ENCODE results near the gene AKAP12.
"Not testable (repeated sequence)": the region's sequence is repeated elsewhere in the genome, so short reads cannot be mapped to it uniquely, and the experiment has no call there.

The AKAP12 gene

DNA sequence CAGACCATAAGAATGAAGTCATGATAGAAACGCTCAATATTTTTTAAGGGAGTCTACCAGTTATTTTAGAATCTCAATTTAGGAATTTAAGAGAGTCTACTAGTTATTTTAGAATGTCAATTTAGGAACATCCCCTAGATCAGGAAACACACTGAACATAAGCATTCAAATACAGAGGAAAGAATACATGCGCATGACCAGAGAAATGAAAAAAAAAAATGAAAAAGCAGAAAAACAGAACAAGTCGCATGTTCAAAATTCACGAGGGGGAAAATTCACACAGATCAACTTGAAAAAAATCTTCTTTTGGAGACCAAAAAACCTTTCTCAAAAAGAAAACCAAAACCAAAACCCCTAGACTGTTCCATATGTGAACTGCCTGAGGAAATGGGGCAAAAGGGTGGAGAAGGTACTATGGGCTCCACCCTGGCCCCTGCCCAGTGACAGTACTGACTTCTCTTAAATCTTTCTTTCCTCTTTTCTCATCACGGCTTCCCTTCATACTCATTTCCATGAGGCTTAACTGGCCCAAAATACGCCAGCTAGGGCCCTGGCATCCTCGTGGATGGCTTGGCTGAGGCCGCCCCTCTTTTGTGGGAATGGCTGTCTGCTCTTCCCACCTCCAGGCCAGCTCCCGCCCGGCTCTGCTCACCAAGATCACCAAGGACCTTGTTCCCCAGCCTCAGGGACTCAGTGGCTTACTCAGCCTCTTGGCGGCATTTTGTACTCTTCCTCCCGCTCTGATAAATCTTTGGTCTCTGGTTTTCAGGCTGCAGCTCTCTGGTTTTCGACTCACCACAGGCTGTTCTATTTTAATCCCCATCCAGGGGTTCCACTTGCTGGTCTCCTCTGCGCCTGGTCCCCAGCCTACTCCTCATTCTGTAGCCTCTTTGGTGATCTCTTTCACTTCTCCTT, 140.4 kb downstream of the AKAP12 start:
- DNase-seq (ENCODE audit: low read depth): no peak

DNA sequence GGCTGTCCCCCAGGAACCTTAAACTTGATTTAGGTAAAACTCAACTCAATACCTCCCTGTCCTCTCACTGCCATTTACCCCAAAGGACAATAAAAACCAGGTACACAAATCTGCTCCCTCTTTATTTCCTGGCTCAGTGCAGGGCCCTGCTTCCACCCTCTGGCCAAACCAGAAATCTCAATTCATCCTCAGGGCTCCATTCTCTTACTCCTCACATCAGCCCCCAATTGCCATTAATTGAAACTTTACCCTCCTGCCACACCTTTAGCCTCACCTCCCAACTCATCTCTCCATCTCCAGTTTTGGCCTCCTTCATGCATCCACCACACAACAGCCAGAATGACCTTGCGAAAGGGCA, 141.1 kb downstream of the AKAP12 start:
- DNase-seq (ENCODE audit: low read depth): no peak

DNA sequence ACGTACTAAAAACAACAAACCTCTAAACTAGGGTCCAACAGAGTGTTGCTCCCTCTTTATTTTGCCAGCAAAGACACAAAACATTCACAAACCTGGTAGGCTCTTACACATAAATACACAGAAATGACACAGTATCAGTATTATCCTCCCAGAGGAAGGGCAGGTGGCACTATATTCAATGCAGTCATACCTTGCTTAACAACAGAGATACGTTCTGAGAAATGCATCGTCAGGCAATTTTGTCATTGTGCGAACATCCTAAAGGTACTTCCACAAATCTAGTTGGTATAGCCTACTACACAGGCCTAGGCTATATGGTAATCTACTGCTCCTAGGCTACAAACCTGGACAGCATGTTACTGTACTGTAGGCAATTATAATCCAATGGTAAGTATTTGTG, 142.0 kb downstream of the AKAP12 start:
- no peak for DNase-seq (ENCODE audit: low read depth)

DNA sequence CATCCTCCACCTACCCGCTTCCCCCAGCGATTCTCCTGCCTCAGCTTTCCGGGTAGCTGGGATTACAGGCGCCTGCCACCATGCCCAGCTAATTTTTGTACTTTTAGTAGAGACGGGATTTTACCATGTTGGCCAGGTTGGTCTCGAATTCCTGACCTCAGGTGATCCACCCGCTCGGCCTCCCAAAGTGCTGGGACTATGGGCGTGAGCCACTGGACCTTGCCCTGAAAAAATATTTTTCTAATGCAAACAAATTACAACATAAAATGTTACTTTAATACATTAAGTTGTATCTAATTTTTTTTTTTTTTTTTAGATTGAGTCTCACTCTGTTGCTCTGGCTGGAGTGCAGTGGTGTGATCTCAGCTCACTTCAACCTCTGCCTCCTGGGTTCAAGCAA, 142.9 kb downstream of the AKAP12 start:
- not testable (repeated sequence) for DNase-seq (ENCODE audit: low read depth)

DNA sequence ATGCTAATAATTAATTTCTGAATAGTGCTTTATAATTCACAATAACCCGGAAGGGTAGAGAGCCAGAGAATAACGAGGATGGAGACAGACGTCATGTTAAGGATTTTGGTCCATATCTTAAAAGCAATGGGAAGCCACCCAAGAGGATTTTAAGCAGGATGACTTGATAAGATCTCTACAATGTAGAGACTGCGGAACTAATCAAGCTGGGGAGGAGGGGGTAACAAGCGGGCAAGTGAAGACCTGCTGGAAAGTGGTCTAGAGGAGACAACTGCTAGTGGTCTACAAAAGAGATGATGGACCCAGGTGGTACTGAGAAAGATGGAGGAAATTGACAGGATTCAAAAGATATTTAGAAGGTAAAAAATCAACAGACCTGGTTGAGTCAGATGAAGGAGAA, 144.4 kb downstream of the AKAP12 start:
- DNase-seq (ENCODE audit: low read depth): no peak

DNA sequence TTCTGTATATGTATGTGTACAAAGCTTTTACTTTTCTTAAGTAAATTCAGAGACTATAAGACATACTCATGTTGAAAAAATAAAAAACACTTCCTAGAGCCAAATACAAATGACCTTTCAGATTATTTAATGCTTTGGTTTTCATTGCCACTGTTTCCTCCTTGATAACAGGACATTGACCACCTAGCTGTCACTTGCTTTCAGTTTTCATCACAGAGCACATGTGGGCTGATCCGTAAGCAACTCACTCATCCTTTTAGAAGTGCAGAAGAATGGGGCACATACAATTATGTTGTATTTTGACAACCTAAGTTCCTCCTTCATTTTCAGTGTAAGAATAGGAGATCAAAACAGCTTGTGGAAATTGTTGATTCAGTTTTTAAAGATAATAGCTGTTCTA, 145.4 kb downstream of the AKAP12 start:
- DNase-seq (ENCODE audit: low read depth): no peak

DNA sequence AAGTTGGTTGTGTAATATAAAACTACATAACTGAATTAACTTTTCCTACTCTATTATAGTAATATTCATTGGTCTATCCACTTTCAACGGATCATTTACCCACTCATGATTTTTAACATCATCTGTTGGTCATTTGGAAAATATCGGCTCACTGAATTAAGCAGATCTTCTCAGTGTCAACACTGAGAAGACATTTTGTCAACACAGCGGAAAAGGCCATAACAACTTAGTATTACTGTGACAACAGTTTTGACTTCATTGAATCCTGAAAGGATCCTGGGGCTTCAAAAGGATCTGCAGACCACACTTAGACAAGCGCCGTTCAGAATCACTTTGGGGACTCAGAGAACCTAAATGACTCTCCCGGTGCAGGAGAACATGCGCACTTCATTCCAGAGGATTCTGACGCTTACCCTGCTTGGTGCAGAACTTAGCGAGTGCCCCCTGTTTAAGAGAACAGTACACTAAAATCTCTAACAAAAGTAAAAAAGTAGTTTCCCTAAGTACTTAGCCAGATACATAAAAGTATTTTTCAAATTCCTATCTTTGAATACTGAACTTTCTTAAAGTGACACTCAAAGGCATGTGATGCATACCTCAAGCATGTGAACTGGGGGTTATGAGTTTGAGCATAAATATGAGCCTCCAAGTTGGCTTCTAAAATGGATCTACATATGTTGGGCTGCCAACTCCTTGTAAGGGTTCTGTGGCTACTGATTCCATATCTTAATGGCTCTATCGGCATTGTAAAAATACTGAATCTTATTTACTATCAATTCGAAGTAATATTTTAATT, 147.6 kb downstream of the AKAP12 start:
- peak; percentile 55 for DNase-seq (ENCODE audit: low read depth)

DNA sequence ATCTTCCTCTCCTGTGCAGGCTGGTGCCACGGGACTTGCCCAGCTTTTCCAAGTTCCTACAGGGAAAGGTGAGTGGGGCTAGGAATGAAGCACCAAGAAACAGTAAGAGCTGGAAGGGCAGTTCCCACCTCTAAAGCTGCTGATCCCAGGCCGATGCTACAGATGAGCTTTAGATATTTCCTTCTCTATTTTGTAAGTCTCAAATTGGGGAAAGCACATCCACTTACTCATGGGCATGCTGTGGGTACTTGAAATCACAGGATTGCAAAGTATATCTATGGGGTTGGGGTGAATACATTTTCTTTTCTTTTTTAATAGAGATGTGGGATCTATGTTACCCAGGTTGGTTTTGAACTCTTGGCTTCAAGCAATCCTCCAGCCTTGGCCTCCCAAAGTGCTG, 148.5 kb downstream of the AKAP12 start:
- DNase-seq (ENCODE audit: low read depth): no peak

DNA sequence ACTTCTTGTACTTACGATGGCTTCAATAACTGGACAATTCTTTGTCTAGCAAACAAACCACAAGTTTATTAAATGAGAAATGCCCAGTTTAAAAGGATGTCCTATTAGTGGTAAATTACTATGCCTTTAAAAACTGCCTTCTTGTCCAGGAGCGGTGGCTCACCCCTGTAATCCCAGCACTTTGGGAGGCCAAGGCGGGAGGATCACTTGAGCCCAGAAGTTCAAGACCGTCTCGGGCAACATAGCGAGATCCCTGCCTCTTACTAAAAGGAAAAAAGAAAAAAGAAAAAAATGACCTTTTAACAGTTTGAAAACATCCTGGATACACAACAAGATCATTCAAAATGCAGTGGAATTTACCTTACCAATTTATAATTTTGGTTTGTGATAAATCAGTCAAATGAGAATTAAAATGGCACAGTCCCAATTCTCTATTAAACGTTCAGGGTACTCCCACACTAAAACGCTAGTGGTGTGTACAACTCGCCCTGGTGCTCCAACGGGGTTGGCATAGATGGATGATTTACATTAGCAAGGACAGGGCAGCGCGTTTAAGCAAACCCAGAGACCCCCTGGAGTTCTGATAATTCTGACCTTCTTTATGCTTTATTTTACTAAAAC, 149.3 kb downstream of the AKAP12 start:
- no peak for DNase-seq (ENCODE audit: low read depth)

DNA sequence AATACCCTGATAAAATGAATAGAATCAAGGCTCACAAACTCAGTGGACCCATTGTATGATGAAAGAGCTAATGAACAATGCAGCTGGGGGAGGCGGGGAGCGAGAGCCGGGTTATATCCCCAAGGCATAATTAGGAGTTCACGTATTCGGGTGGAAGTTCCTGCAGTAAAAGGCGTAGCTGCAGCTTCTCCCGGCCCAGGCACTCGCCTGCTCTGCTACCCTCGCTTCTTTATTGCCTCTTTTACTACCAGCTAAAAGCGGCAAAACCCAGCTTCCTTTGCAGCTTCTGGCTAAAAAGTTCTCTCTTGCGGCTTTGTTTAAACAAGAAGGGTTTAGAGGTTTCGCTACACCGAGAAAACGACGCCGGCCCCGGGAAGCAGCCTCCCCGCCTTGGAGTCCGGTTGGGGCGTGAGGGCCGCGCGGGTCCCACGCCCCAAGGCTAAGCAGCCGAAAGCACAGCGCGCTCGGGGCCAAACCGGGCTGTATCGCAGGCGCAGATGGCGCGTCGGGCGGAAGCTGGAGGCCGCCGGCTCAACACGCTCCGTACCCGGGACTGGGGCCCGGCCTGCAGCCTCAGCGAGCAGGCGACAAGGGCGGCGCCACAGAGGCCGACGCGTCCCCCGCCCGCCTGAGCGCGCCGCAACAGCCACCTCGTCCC, 150.0 kb downstream of the AKAP12 start:
- DNase-seq (ENCODE audit: low read depth): no peak

DNA sequence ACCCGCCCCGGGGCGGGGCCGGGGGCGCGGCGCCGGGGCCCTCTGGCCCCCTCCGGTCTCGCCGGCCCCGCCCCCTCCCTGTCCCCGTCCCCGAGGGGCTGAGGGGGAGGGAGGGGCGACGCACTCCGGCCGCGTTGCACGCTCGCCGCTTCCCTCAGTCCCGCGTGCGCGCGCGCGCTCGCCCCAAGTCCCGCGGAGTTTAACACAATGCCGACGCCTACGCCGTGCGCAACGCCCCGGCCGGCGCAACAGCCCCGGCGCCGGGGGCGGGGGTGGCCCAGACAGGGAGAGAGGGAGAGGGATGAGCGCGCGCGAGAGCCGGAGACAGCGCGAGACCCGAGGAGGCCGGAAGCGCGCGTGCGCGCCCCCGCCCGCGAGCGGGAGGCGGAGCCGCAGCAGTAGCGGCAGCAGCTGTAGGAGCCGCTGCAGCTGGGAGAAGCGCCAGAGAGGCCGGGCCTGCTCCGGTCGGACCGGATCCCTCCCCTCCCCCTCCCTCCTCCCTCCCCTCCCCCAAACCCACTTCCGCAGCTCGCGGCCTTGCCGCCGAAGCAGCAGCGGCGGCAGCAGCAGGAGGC, 150.6 kb downstream of the AKAP12 start:
- peak; percentile 88 for DNase-seq (ENCODE audit: low read depth)

DNA sequence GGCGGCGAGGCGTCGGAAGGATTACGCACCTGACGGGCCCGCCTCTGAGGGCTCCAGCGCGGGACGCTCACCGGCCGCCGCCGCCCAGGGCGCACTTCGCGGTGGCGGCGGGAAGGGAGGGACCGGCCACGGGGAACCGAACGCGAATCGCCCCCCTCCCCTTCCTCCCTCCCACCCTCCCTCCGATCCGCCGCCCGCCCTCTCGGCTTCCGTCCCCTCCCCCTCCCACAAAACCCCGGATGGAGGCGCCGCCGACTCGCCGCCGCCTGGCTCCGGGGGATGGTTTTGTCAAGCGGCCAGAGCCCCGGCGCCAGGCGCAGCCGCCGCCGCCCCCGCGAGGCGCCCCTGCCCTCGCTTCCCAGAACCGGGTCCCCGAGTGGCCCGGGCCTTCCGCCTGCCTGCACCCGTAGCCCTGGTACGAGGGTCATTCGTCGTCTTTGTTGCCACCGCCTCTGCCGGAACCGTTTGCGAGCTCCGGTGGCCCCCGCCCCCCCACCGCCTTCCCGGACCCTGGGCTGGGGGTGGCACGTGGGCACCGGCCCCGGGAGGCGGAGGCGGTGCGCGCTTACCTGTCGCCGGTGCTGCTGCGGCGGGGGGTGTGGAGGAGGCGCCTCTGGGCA, 151.2 kb downstream of the AKAP12 start:
- DNase-seq (ENCODE audit: low read depth): no peak

DNA sequence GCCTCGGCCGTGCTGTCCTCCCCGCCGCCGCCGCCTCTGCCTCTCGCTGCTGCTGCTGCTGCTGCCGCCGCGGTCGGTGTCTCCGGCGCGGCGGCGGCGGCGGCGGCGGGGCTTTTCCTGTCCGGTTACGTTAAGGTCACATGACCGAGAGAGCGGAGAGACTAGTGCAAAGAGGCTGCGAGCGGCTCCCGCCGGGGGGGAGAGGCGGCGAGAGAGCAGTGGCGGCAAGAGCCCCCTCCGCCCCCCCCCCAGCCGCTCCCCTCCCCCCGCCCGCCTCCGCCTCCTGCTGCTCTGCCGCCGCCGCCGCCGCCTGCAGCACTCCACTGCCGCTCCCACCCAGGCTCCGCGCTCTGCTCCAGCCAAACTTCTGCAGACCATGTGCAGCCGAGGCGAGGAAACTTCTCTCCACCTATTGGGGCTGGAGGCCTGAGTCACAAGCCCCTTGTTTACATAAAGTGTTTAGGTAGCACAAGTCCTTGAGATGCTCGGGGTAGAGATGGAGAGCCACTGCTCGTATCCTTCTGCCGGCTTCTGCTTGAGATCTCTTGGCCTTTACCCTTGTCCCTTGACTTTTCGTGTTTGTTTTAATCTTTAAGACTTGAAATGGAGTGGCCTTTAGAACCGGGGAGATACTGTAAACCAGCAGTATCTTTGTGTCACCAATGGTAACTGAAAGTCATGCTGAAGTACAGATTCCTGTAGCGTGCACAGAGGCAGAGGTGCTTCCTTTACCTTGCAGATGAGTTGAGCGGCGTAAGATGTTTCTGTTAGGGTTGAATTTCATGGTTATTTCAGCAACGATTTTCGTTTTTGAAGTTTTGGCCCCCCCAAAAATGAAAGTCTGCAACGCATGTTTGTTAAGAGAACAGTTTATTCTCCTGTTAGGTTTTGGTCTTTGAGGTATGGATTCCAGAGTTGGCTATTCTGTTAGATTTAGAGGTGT, 152.0 kb downstream of the AKAP12 start, which contains the start of gene ZBTB2:
Gene ZBTB2, minus strand, starts transcription at position 89 of the 943 bp plus-strand sequence. CDS start 17,922 bp downstream, outside the sequence.
- peak; percentile 60 for DNase-seq (ENCODE audit: low read depth)

DNA sequence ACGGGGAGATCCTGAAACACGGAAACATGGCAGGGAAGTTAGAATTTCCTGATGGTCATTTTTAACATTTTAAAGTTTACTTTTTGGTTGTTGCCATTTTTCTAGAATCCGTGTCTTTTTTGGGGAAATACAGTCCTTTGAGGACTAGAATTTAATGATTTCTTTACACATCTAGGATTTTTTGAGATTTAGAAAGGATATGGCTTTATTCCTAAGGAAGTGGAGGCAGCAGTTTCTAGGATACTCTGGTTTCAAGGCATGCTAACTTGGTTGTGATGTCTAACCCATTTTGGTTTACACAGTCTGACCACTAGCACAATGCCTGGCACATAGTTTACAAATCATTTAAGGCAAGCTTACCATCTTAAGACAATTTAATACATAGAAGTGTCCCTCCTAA, 152.7 kb downstream of the AKAP12 start:
- no peak for DNase-seq (ENCODE audit: low read depth)

DNA sequence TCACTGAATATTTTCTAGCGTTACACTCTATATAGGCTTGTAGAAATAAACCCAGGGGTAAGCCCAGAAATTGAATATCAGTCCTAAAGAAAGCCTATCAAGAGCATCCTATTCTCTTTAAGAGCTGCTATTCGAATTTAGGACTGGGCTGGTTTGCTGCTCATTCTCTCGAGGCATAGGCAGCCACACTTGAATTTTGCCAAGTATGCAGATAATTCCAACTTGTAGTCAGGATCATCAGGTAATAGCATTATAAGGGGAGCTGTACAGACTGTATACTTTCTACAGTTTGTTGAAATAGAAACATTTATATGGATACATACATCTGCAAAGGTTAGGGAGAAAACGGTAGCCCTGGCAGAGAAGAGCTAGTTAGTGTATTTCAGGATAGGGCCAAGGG, 153.6 kb downstream of the AKAP12 start:
- DNase-seq (ENCODE audit: low read depth): no peak

DNA sequence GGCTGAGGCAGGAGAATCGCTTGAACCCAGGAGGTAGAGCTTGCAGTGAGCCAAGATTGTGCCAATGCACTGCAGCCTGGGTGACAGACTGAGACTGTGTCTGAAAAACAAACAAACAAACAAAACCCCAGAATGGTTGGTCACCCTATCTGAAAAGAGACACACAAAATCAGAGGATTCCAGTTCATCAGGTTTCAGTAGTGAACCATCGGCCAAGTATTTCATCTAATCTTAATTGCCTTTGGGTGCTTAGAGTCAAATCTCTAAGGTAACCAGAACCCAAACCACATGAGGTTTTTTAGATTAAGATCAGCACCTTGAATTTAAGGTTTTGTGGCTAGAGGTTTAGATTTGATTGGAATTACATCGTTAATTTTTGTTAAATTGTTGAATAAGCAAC, 159.9 kb downstream of the AKAP12 start:
- no peak for DNase-seq (ENCODE audit: low read depth)

DNA sequence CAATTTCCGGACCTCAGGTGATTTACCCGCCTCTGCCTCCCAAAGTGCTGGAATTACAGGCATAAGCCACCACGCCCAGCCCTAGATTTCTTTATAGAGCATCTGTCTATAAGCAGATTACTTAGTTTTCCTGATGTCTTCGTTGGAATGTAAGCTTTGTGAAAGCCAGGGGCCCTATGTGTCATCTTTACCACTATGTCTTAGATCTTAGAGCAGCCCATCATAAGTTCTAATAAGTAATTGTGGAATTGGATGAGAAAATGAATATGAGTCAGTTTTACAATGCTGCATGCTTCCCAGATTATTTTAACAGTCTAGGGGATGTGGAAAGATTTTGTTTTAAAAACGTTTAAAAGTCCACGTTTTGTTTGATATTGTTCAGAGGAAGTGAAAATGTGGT, 160.7 kb downstream of the AKAP12 start:
- no peak for DNase-seq (ENCODE audit: low read depth)

DNA sequence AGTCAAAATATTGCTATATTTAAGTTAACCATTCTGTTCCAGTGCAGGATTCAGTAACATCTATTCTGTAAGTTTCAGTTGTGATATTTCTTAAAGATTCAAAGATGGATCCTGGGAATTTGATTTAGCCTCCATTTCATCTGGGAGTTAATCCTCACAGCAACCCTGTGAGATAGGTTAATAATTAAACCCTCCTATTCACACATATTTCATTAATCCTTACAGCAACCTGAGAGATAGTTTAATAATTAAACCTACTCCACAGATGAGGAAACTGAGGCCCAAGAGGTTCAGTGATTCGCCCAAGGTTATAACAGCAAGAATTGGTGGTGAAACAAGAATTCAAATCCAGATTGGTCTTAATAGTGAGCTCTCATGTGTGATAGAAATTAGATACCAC, 162.5 kb downstream of the AKAP12 start:
- DNase-seq (ENCODE audit: low read depth): no peak

DNA sequence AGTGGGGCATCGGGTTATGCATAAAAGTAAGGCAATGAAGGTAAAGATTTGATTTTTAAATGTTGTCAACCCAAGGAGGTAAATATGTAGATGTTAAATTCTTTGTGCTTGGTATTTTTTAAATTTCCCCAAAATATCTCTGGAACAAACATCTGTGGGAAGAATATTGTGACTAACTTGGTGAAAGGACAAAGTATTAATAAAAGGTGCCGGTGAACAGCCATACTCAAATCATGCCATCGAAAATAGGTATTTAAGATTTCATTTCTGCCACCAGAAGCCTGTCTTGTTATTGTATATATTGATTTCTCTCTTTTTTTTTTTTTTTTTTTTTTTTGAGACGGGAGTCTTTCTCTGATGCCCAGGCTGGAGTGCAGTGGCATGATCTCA, 164.1 kb downstream of the AKAP12 start:
- no peak for DNase-seq (ENCODE audit: low read depth)
